ENCODE data around the gene FREY1.

- no peak for TF ChIP-seq CTCF (IDR thresholded peaks at IDR 0.05)
- TF ChIP-seq POLR2A (IDR thresholded peaks at IDR 0.05), result no peak
Observed at GRCh38 chr11:45928535-45929215, 21.6 kb upstream of the FREY1 start.

Measured in upper lobe of left lung (tissue), 4 donors.